ENCODE results near the gene METTL2B. TPM values are rescaled to one million over a fixed set of nuclear protein-coding genes. Genes with fewer than 3 reads are reported as not detected.
"Not testable (repeated sequence)": the region's sequence is repeated elsewhere in the genome, so short reads cannot be mapped to it uniquely, and the experiment has no call there.

METTL2B gene
- total RNA-seq, 1 experiment from 2014 or later: 39.5 TPM

- not testable (repeated sequence) for H3K36me3 ChIP-seq (replicated peaks; ENCODE audit: control insufficient read depth, insufficient read depth, low read length); H3K4me3 ChIP-seq (ENCODE audit: insufficient read depth, low read depth, low read length); H3K27me3 ChIP-seq (ENCODE audit: control insufficient read depth, insufficient read depth, low read length); DNase-seq
These were observed 9.7 kb upstream of the METTL2B start for GRCh38 chr7:128466871-128467270.

- not testable (repeated sequence) for H3K27me3 ChIP-seq (ENCODE audit: control insufficient read depth, insufficient read depth, low read length); H3K36me3 ChIP-seq (replicated peaks; ENCODE audit: control insufficient read depth, insufficient read depth, low read length)
- peak overlapping the region; percentile 76 for H3K4me3 ChIP-seq (ENCODE audit: insufficient read depth, low read depth, low read length)
- peak; percentile 1 for DNase-seq
These were observed 765 bp downstream of the METTL2B start for GRCh38 chr7:128477336-128477690.

- H3K27me3 ChIP-seq (ENCODE audit: control insufficient read depth, insufficient read depth, low read length); H3K4me3 ChIP-seq (ENCODE audit: insufficient read depth, low read depth, low read length); H3K36me3 ChIP-seq (replicated peaks; ENCODE audit: control insufficient read depth, insufficient read depth, low read length); DNase-seq: not testable (repeated sequence)
These were observed 2.5 kb downstream of the METTL2B start for GRCh38 chr7:128479082-128479481.

GRCh38 chr7:128488134-128488533, 11.6 kb downstream of the METTL2B start:
- DNase-seq; H3K36me3 ChIP-seq (replicated peaks; ENCODE audit: control insufficient read depth, insufficient read depth, low read length); H3K27me3 ChIP-seq (ENCODE audit: control insufficient read depth, insufficient read depth, low read length); H3K4me3 ChIP-seq (ENCODE audit: insufficient read depth, low read depth, low read length): not testable (repeated sequence)

GRCh38 chr7:128497405-128497804, 20.9 kb downstream of the METTL2B start:
- Histone ChIP-seq H3K27me3 (ENCODE audit: control insufficient read depth, insufficient read depth, low read length) (no peaks in the 10 kb centered on the region), H3K4me3 (ENCODE audit: insufficient read depth, low read depth, low read length) (no peak overlapping the region), H3K36me3 (replicated peaks; ENCODE audit: control insufficient read depth, insufficient read depth, low read length) (peaks cover 16% of the 10 kb centered on the region)
- no peak for DNase-seq

- H3K4me3 ChIP-seq (ENCODE audit: insufficient read depth, low read depth, low read length); DNase-seq; H3K36me3 ChIP-seq (replicated peaks; ENCODE audit: control insufficient read depth, insufficient read depth, low read length); H3K27me3 ChIP-seq (ENCODE audit: control insufficient read depth, insufficient read depth, low read length): not testable (repeated sequence)
These were observed 28.9 kb downstream of the METTL2B start for GRCh38 chr7:128505416-128505815.

GRCh38 chr7:128506819-128507218, 30.3 kb downstream of the METTL2B start:
- not testable (repeated sequence) for DNase-seq; H3K36me3 ChIP-seq (replicated peaks; ENCODE audit: control insufficient read depth, insufficient read depth, low read length); H3K27me3 ChIP-seq (ENCODE audit: control insufficient read depth, insufficient read depth, low read length); H3K4me3 ChIP-seq (ENCODE audit: insufficient read depth, low read depth, low read length)

- H3K27me3 ChIP-seq (ENCODE audit: control insufficient read depth, insufficient read depth, low read length): not testable (repeated sequence)
These were observed 30.9 kb downstream of the METTL2B start for GRCh38 chr7:128507321-128507993.

GRCh38 chr7:128511692-128512091, 35.1 kb downstream of the METTL2B start:
- not testable (repeated sequence) for H3K27me3 ChIP-seq (ENCODE audit: control insufficient read depth, insufficient read depth, low read length); H3K4me3 ChIP-seq (ENCODE audit: insufficient read depth, low read depth, low read length); H3K36me3 ChIP-seq (replicated peaks; ENCODE audit: control insufficient read depth, insufficient read depth, low read length); DNase-seq

More at GRCh38 chr7:128507321-128507993, 30.9 kb downstream of the METTL2B start:
- H3K4me3 ChIP-seq (ENCODE audit: insufficient read depth, low read depth, low read length); H3K36me3 ChIP-seq (replicated peaks; ENCODE audit: control insufficient read depth, insufficient read depth, low read length); DNase-seq: not testable (repeated sequence)

GRCh38 chr7:128515232-128515631, 38.7 kb downstream of the METTL2B start:
- not testable (repeated sequence) for H3K36me3 ChIP-seq (replicated peaks; ENCODE audit: control insufficient read depth, insufficient read depth, low read length); H3K27me3 ChIP-seq (ENCODE audit: control insufficient read depth, insufficient read depth, low read length)
- peak; percentile 29 for DNase-seq

GRCh38 chr7:128517023-128517422, 40.5 kb downstream of the METTL2B start:
- not testable (repeated sequence) for H3K36me3 ChIP-seq (replicated peaks; ENCODE audit: control insufficient read depth, insufficient read depth, low read length); DNase-seq; H3K27me3 ChIP-seq (ENCODE audit: control insufficient read depth, insufficient read depth, low read length); H3K4me3 ChIP-seq (ENCODE audit: insufficient read depth, low read depth, low read length)

More at GRCh38 chr7:128515232-128515631, 38.7 kb downstream of the METTL2B start:
- H3K4me3 ChIP-seq (ENCODE audit: insufficient read depth, low read depth, low read length): not testable (repeated sequence)

- not testable (repeated sequence) for DNase-seq; H3K27me3 ChIP-seq (ENCODE audit: control insufficient read depth, insufficient read depth, low read length); H3K36me3 ChIP-seq (replicated peaks; ENCODE audit: control insufficient read depth, insufficient read depth, low read length); H3K4me3 ChIP-seq (ENCODE audit: insufficient read depth, low read depth, low read length)
These were observed 46.8 kb downstream of the METTL2B start for GRCh38 chr7:128523226-128523931.

GRCh38 chr7:128523932-128524524, 47.5 kb downstream of the METTL2B start:
- not testable (repeated sequence) for H3K36me3 ChIP-seq (replicated peaks; ENCODE audit: control insufficient read depth, insufficient read depth, low read length)

GRCh38 chr7:128525584-128525983, 49.0 kb downstream of the METTL2B start:
- peak; percentile 17 for DNase-seq

More at GRCh38 chr7:128523932-128524524, 47.5 kb downstream of the METTL2B start:
- H3K27me3 ChIP-seq (ENCODE audit: control insufficient read depth, insufficient read depth, low read length); DNase-seq; H3K4me3 ChIP-seq (ENCODE audit: insufficient read depth, low read depth, low read length): not testable (repeated sequence)

GRCh38 chr7:128526062-128526466, 49.5 kb downstream of the METTL2B start:
- not testable (repeated sequence) for H3K27me3 ChIP-seq (ENCODE audit: control insufficient read depth, insufficient read depth, low read length); DNase-seq; H3K36me3 ChIP-seq (replicated peaks; ENCODE audit: control insufficient read depth, insufficient read depth, low read length); H3K4me3 ChIP-seq (ENCODE audit: insufficient read depth, low read depth, low read length)

More at GRCh38 chr7:128525584-128525983, 49.0 kb downstream of the METTL2B start:
- not testable (repeated sequence) for H3K36me3 ChIP-seq (replicated peaks; ENCODE audit: control insufficient read depth, insufficient read depth, low read length); H3K27me3 ChIP-seq (ENCODE audit: control insufficient read depth, insufficient read depth, low read length); H3K4me3 ChIP-seq (ENCODE audit: insufficient read depth, low read depth, low read length)
